H1 (cell line): Measurements from ENCODE around the gene BCL2L1. TPM values are rescaled to one million over a fixed set of nuclear protein-coding genes. Genes with fewer than 3 reads are reported as not detected.

ENCODE experiments used
- CBX5 ChIP-seq: fragments of 300-800, 300-1000 bp; sonication (generic); IDR thresholded peaks from 2 replicates; pipeline ENCODE4 v1.7.1; 2016; ENCODE audit warnings: antibody characterized with exemption, low read length, low read depth
- CHD7 ChIP-seq: fragments of 300-600 bp; sonication (generic); IDR thresholded peaks from 2 replicates; pipeline ENCODE4 v1.7.1; 2012; ENCODE audit warnings: low read length, moderate library complexity, mild to moderate bottlenecking, inconsistent platforms; ENCODE audit not compliant: insufficient replicate concordance
- KDM1A ChIP-seq: fragments of 200-600, 300-600 bp; sonication (generic); IDR thresholded peaks from 2 replicates; pipeline ENCODE4 v1.7.1; 2016; ENCODE audit warnings: mild to moderate bottlenecking, low read length, borderline replicate concordance
- KDM5A ChIP-seq: fragments of 200-600 bp; IDR thresholded peaks from 2 replicates; pipeline ENCODE4 v1.7.1; 2012; ENCODE audit warnings: mild to moderate bottlenecking, low read length, inconsistent platforms, mixed read lengths
- SIRT6 ChIP-seq: IDR thresholded peaks from one replicate; pipeline ENCODE4 v1.7.1; 2012; ENCODE audit warnings: low read length, inconsistent platforms
- TBP ChIP-seq: IDR thresholded peaks from 2 replicates; pipeline ENCODE4 v1.6.1; 2011; ENCODE audit warnings: low read depth, low read length, improper control_type of control experiment
- polyA plus RNA-seq, 7 experiments: library from polyadenylated mRNA; depleted of rRNA in 3 of 7; stranded (reverse) in 5 of 7; unstranded in 2 of 7; fragments of >200 nt in 5 of 7; fragments of 200-250 nt in 2 of 7; gene quantifications; 1 replicate in 5 of 7; 2 replicates in 1 of 7; 4 replicates in 1 of 7; pipeline versions ENCODE4 v1.2.1 to v1.2.3, GENCODE V29; 2011 to 2013; ENCODE audit warnings: missing spikeins in 2 of 7, mixed read lengths in 2 of 7
- total RNA-seq: library from RNA; stranded (reverse); fragmentation: NEBNext Ultra II Directional; extraction: Animal tissue kit (Norgen Biotek cat#: 25700); gene quantifications from 2 replicates; pipeline ENCODE4 v1.2.1, GENCODE V29; 2021

Gene BCL2L1
- total and polyA plus RNA-seq, 2 of the 8 experiments (the other 6 are each of a cell fraction or from before 2014, with no cell fraction given), result 64.9 to 66.1 TPM

GRCh38 chr20:31707258-31707615 lies 15.4 kb downstream of the BCL2L1 start (continued):
- TF ChIP-seq CHD7 (no peak), KDM5A (no peak), SIRT6 (no peak), KDM1A (no peak), CBX5 (no peak), TBP (no peak)
- TF ChIP-seq, all 59 proteins: peak for 0
